ENCODE results near the gene OR9Q1. TPM values are rescaled to one million over a fixed set of nuclear protein-coding genes. Genes with fewer than 3 reads are reported as not detected.

OR9Q1 gene
- total and polyA plus RNA-seq, 2 of the 8 experiments (the other 6 are each of a cell fraction or from before 2014, with no cell fraction given): not detected

DNA sequence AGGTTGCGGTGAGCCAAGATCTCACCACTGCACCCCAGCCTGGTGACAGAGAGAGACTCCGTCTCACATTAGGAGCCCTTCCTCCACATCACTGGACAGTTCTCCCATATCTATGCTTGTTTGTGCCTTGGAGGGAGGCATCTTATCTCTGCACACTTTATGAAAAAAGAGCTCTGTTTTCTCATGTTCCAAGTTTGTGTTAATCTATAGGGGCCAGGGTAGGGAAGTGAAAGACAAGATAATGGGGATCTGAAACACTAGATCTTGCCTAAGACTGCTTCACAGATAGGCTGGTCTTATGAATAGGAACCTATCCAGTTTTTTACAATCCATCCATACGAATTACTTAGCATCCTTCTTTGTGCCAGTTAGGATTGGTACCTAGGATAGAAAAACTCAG is 24.1 kb downstream of the OR9Q1 start:
- H3K23ac ChIP-seq (ENCODE audit: insufficient read length): no peak overlapping the region
- no peak overlapping the region for H3K18ac ChIP-seq (ENCODE audit: extremely low read depth, low read length)
- 90% methylated on average over 3 of the region's 3 CpGs; no CpG with 5 or more reads in 1 of the 2 experiments for WGBS, 2 experiments (ENCODE audit: extremely low coverage in 1 of 2, insufficient coverage in 1 of 2, insufficient read length in 1 of 2, insufficient replicate concordance in 2 of 2, low coverage in 1 of 2, low lambda C conversion rate in 2 of 2, missing lambda C conversion rate in 1 of 2)
- H3K56ac ChIP-seq (replicated peaks; ENCODE audit: insufficient read length, low read depth, low read length): no peak overlapping the region
- no peak overlapping the region for H2BK15ac ChIP-seq (ENCODE audit: low read length)
- H2BK20ac ChIP-seq (ENCODE audit: low read length): no peak overlapping the region
- ChIA-PET POLR2A (ENCODE audit: partially characterized antibody) (no interaction called here), CTCF (ENCODE audit: partially characterized antibody) (interaction anchor here (2.6 kb wide), 1 partner anchor 13 kb away, joined by 15 read pairs; no protein-coding TSS in a partner anchor)
- no peaks in the 10 kb centered on the region for H3K4me1 ChIP-seq (replicated peaks in 1 of 4; ENCODE audit: control insufficient read depth in 3 of 4, insufficient read depth in 4 of 4, low read length in 3 of 4)
- no peak overlapping the region for H2BK120ac ChIP-seq (replicated peaks; ENCODE audit: low read depth, low read length)
- no peak overlapping the region for H3K9ac ChIP-seq (replicated peaks in 1 of 4; ENCODE audit: extremely low read depth in 1 of 4, low read depth in 3 of 4, low read length in 3 of 4)
- no peak overlapping the region for H2AFZ ChIP-seq (ENCODE audit: low read length)
- H3K9me3 ChIP-seq (ENCODE audit: insufficient read depth in 2 of 2, low read depth in 1 of 2, low read length in 1 of 2): no peaks in the 10 kb centered on the region
- H3K4me2 ChIP-seq (ENCODE audit: insufficient read depth in 1 of 2, low read depth in 2 of 2, low read length in 2 of 2): no peak overlapping the region
- no peak overlapping the region for H3K4me3 ChIP-seq (ENCODE audit: extremely low read depth in 1 of 4, insufficient read depth in 2 of 4, low read depth in 3 of 4, low read length in 4 of 4)
- no peak overlapping the region for H4K91ac ChIP-seq (replicated peaks; ENCODE audit: insufficient read length, low read length)
- H3K79me2 ChIP-seq (ENCODE audit: control insufficient read depth in 1 of 2, insufficient read depth in 2 of 2, low read length in 2 of 2): no peaks in the 10 kb centered on the region
- H3K14ac ChIP-seq (ENCODE audit: insufficient read length): no peak overlapping the region
- no peaks in the 10 kb centered on the region for H3K23me2 ChIP-seq (ENCODE audit: low read depth, low read length)
- no peaks in the 10 kb centered on the region for H3K27me3 ChIP-seq (replicated peaks in 1 of 4; ENCODE audit: control insufficient read depth in 3 of 4, extremely low read depth in 1 of 4, insufficient read depth in 3 of 4, low read length in 3 of 4)
- H2BK12ac ChIP-seq (ENCODE audit: low read depth, low read length): no peak overlapping the region
- no peaks in the 10 kb centered on the region for H3K36me3 ChIP-seq (ENCODE audit: control insufficient read depth in 2 of 4, insufficient read depth in 4 of 4, low read length in 3 of 4)
- no peak overlapping the region for H2AK5ac ChIP-seq (ENCODE audit: low read depth, low read length)
- H4K5ac ChIP-seq (ENCODE audit: insufficient read length, low read depth, low read length): no peak overlapping the region
- H3K79me1 ChIP-seq (ENCODE audit: low read depth, low read length): no peaks in the 10 kb centered on the region
- no peak overlapping the region for H2BK5ac ChIP-seq (ENCODE audit: low read depth, low read length)
- FAIRE-seq (no peak), DNase-seq (ENCODE audit: low read depth in 1 of 2, low spot score in 2 of 2) (no peak)
- no peak overlapping the region; the same call in 1 of the 2 replicates for H4K8ac ChIP-seq (ENCODE audit: extremely low read depth, insufficient read depth, low read length)
- H3K27ac ChIP-seq (ENCODE audit: low read depth, low read length): no peak overlapping the region
- H4K20me1 ChIP-seq (replicated peaks in 1 of 2; ENCODE audit: control insufficient read depth in 1 of 2, insufficient read depth in 2 of 2, low read length in 2 of 2): no peaks in the 10 kb centered on the region
- no peak overlapping the region for H3K4ac ChIP-seq (replicated peaks; ENCODE audit: insufficient read length, low read depth, low read length)
- TF ChIP-seq ZNF274 (IDR thresholded peaks at IDR 0.05; ENCODE audit: borderline replicate concordance, extremely low read depth, low read length) (no peak), BCL11A (IDR thresholded peaks at IDR 0.05; ENCODE audit: low read depth in 2 of 2, low read length in 2 of 2) (no peak), SUZ12 (IDR thresholded peaks at IDR 0.05; ENCODE audit: low read length) (no peak), POLR2A (IDR thresholded peaks at IDR 0.05; ENCODE audit: control extremely low read depth in 1 of 2, low read depth in 2 of 2, low read length in 2 of 2) (no peak), SIX5 (IDR thresholded peaks at IDR 0.05; ENCODE audit: low read depth, low read length) (no peak), BRCA1 (IDR thresholded peaks at IDR 0.05; ENCODE audit: low read depth, low read length) (no peak), SAP30 (IDR thresholded peaks at IDR 0.05; ENCODE audit: insufficient read depth, insufficient replicate concordance, low read length) (no peak), CBX5 (IDR thresholded peaks at IDR 0.05; ENCODE audit: low read depth, low read length) (no peak)
- TF ChIP-seq, protein P1, sequence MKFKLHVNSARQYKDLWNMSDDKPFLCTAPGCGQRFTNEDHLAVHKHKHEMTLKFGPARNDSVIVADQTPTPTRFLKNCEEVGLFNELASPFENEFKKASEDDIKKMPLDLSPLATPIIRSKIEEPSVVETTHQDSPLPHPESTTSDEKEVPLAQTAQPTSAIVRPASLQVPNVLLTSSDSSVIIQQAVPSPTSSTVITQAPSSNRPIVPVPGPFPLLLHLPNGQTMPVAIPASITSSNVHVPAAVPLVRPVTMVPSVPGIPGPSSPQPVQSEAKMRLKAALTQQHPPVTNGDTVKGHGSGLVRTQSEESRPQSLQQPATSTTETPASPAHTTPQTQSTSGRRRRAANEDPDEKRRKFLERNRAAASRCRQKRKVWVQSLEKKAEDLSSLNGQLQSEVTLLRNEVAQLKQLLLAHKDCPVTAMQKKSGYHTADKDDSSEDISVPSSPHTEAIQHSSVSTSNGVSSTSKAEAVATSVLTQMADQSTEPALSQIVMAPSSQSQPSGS (IDR thresholded peaks at IDR 0.05; ENCODE audit: low read length): no peak
- TF ChIP-seq, protein P2, sequence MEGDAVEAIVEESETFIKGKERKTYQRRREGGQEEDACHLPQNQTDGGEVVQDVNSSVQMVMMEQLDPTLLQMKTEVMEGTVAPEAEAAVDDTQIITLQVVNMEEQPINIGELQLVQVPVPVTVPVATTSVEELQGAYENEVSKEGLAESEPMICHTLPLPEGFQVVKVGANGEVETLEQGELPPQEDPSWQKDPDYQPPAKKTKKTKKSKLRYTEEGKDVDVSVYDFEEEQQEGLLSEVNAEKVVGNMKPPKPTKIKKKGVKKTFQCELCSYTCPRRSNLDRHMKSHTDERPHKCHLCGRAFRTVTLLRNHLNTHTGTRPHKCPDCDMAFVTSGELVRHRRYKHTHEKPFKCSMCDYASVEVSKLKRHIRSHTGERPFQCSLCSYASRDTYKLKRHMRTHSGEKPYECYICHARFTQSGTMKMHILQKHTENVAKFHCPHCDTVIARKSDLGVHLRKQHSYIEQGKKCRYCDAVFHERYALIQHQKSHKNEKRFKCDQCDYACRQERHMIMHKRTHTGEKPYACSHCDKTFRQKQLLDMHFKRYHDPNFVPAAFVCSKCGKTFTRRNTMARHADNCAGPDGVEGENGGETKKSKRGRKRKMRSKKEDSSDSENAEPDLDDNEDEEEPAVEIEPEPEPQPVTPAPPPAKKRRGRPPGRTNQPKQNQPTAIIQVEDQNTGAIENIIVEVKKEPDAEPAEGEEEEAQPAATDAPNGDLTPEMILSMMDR (IDR thresholded peaks at IDR 0.05; ENCODE audit: control extremely low read depth in 1 of 3, insufficient read depth in 1 of 3, low read depth in 1 of 3, low read length in 3 of 3): no peak
